ENCODE measurements around the gene L3MBTL3.

- TF ChIP-seq SIN3A (IDR thresholded peaks at IDR 0.05; ENCODE audit: borderline replicate concordance, insufficient read depth, low read length) = no peak
- no peak for TF ChIP-seq POLR2AphosphoS5 (IDR thresholded peaks at IDR 0.05; ENCODE audit: low read depth, low read length)
- TF ChIP-seq TAF1 (IDR thresholded peaks at IDR 0.05; ENCODE audit: borderline replicate concordance, insufficient read depth, low read length) = no peak
- TF ChIP-seq REST (IDR thresholded peaks at IDR 0.05; ENCODE audit: insufficient read depth in 1 of 2, low read depth in 2 of 2, low read length in 2 of 2) = no peak
These were observed 111.4 kb downstream of the L3MBTL3 start for GRCh38 chr6:130129762-130130246.
